Thyroid gland (tissue), 4 donors: ENCODE data around the gene CFAP99.

Source experiments
- POLR2A ChIP-seq, 2 donors: fragments of 450-650 bp; IDR thresholded peaks; one replicate each; pipeline ENCODE4 v1.6.1; 2017; ENCODE audit warnings: antibody characterized with exemption in 2 of 2, mild to moderate bottlenecking in 2 of 2, moderate library complexity in 1 of 2
- TF ChIP-seq, protein P1 (sequence below), 6 experiments: fragments of 200-600 bp in 3 of 6; fragments of 450-650 bp in 3 of 6; sonication (generic) in 3 of 6; IDR thresholded peaks; one replicate each; pipeline ENCODE4 v1.5.1; 2016 to 2019; ENCODE audit warnings: antibody characterized with exemption in 6 of 6, mild to moderate bottlenecking in 2 of 6, inconsistent platforms in 1 of 6, moderate library complexity in 1 of 6

DNA sequence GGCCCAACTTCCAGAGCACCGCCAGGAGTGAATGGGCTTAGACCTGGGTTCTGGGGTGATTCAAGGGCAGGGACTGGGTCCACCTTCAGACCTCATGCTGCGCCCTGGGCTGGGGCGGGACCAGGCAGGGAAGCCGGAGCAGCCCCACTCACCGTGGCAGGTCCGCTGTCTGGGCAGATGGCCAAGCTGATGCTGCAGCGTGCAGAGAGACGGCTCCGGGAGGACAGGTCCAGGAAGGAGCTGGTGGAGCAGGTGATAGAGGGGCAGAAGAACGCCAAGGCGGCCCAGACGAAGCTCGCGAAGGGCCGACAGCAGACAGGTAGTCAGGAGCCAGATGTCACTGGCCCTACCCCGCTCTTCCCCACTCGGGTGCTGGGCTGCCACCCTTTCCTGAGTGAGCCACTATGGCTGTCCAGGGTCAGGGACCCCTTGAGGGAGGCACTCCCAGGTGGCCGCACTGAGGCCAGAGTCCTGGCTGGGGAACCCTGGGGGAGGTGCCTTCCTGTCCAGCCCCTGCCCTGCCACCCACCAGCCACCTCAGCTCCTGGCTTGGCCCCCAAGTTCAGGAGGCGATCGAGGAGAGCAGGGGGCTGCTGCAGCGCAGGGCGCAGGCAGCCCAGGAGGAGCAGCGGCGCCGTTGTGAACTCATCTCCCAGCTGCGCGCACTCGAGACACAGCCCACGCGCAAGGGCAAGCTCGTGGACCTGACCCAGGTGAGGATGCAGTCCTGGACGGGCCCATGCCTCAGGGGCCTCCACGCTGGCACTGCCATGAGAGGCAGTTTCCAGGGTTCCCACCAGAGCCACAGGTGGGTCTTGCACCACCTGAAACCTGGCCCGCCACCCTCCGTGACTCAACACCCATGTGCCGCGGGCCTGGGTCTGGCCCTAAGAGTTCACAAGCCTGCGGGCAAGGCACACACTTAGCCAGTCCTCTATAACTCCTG lies 40.1 kb downstream of the CFAP99 start:
- TF ChIP-seq, protein P1, sequence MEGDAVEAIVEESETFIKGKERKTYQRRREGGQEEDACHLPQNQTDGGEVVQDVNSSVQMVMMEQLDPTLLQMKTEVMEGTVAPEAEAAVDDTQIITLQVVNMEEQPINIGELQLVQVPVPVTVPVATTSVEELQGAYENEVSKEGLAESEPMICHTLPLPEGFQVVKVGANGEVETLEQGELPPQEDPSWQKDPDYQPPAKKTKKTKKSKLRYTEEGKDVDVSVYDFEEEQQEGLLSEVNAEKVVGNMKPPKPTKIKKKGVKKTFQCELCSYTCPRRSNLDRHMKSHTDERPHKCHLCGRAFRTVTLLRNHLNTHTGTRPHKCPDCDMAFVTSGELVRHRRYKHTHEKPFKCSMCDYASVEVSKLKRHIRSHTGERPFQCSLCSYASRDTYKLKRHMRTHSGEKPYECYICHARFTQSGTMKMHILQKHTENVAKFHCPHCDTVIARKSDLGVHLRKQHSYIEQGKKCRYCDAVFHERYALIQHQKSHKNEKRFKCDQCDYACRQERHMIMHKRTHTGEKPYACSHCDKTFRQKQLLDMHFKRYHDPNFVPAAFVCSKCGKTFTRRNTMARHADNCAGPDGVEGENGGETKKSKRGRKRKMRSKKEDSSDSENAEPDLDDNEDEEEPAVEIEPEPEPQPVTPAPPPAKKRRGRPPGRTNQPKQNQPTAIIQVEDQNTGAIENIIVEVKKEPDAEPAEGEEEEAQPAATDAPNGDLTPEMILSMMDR (IDR thresholded peaks at IDR 0.05): no peak
- TF ChIP-seq POLR2A (IDR thresholded peaks at IDR 0.05): no peak
